Stimulated activated CD8-positive, alpha-beta memory T cell treated with anti-CD3 and anti-CD28 coated beads, Interleukin-12 subunit alpha, Interleukin-12 subunit beta, amount 100 ng/mL, for 4 hours (primary cell): ENCODE results near the gene MTSS2.
A peak's percentile ranks its signal among the peaks of the same experiment; 100 is the strongest.

Source experiments
- DNase-seq: peaks from one replicate; pipeline ENCODE4 v3.0.0-alpha.2; 2020; ENCODE audit warnings: low read depth

The MTSS2 gene

DNA sequence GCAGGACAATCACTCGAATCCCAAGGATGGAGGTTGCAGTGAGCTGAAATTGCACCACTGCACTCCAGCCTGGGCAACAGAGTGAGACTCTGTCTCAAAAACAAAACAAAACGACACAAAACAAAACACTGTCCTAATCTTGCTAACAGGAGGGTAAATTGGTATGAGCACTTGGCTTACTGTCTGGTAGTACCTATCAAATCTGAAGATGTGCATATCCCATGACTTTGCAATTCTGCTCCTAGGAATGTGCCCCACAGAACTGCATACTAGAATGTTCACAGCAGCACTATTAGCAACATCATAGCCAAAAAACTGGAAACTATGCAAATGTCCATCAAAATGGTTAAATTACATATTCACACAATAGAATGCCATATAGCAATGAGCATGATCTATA lies 15.7 kb downstream of the MTSS2 start:
- no peak for DNase-seq

DNA sequence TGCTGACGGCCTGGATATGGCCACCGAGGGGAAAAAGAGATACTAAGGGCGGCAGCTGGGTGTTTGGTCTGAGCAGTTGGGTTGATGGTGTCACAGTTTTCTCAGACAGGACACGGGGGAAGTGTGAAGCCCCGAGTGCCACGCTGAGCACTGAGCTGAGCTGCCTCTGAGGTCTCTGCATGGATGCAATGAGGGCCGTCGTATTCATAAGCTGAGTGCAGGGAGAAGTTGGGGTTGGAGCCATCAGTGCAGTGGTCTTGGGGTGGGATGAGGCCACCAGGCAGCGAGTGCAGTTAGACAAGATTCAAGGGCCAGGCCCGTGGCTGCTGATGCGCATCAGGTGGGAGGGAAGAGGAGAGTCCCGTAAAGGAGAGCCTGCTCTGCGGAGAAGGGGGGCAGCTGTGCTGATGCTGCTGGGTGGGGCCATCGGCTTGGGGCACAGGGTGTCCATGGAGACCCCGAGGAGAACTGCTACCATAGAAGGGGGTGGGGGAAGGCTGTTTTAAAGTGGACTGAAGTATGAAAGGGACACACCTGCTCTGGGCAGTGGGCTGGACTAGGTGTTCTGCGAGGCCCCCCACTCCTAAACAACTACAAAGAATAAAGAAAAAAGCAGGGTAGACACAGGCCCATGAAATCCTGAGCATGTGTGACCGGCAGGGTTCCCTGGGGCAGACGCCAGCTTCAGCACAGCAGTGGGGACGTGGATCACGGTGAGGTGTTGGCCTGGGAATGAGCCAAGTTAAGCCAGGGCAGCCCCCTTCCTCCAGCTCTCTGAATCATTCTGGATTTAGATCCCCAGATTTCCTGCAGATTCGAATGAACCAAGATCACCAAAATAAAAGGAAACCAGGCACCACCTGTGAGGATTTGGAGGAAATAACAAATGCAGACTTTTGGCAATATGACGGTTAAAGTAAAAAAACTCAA lies 19.8 kb downstream of the MTSS2 start:
- DNase-seq: no peak

DNA sequence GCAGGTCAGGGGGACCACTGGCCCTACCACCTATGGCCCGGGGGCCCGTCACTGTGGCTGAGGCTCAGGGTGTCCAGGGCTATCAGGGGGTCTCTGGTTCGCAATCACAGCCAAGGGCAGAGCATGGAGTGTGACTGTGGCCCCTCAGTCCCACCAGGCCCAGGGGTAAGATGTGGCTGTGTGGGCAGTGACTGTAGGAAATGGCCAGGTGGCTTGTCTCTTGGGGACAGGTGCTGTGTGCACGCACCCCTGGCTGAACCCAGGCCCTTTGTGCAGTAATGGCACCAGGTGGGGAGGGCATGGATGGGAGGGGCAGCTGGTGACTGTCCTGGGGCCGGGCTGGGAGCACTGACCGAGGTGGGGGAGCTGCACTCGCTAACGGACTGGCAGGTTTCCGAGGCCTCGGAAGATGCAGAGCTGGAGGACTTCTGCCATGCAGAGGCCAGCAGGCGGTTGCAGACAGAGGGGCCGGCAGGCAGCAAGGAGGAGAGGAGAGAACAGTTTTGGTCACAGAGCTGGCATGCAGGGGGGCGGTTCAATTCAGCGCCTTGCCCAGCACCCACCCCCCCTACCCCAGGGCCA lies 20.6 kb downstream of the MTSS2 start:
- DNase-seq: no peak

DNA sequence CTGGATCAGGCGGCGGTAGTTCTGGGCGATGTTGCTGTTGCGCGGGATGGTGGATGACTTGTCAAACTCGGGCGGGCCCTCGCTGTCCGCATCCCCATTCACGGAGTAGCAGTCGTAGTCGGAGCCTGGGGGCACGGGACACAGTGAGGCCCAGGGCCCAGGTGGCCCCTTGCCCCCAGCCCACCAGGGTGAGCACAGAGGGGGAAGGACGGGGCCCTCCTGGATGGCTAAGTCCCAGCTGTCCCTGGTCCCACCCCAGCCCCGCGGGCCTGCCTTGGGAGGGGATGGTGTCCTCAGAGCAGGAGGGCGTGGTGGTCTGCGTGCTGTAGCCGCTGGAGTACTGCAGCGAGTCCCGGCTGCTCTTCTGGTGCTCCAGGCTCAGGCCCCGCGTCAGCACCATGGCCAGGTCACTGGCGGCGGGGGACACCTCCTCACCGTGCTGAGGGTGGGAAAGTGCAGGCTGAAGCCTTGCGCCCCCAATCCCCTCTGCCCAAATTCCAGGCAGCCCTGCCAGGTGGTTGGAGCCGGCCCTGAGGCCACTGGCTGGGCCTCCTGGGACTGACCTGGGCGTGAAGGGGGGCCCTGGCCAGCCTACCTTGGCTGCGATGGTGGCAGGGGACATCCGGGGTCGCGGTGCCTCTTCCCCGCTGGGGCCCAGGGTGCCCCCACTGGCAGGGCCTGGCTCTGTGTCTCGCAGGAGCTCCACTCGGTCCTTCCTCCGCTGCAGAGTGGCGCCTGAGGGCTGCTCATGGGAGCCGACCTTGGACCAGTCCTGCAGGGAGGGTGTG lies 21.3 kb downstream of the MTSS2 start:
- no peak for DNase-seq

DNA sequence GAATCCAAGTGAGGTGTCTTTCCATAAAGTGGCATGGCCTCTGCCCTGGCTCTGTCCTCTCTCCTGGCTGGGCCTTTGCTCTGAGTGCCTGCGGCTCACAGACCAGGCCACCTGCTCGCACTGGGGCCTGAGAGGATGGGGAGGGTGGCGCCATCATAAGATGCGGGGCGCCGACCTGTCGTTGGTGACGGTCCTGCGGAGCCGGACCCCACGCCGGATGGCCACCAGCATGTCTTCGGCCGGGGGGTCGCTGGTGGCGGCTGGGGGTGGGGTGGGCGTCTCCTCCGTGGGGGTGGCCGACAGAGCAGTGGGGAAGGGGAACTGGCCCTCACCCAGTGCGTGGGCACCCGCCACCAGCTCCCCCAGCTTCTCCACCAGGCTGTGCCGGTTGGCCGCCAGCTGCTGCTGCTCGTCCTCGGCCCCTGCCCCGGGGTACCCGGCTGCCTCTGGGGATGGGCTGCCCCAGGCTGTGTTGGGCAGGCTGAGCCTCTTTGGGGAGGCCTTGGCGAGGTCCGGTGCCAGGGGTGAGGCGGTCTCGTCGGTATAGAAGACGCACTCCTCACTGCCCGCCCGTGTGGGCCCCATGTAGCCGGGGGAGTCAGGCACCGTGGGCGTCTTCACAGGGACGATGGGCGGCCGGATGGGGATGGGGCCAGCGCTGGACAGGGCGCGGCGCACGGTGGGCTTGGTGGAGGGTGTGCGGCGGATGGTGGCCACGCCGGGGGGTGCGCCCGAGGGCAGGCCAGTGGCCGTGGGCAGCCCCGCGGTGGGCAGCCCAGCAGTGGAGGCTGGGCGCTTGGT lies 22.1 kb downstream of the MTSS2 start:
- no peak for DNase-seq

DNA sequence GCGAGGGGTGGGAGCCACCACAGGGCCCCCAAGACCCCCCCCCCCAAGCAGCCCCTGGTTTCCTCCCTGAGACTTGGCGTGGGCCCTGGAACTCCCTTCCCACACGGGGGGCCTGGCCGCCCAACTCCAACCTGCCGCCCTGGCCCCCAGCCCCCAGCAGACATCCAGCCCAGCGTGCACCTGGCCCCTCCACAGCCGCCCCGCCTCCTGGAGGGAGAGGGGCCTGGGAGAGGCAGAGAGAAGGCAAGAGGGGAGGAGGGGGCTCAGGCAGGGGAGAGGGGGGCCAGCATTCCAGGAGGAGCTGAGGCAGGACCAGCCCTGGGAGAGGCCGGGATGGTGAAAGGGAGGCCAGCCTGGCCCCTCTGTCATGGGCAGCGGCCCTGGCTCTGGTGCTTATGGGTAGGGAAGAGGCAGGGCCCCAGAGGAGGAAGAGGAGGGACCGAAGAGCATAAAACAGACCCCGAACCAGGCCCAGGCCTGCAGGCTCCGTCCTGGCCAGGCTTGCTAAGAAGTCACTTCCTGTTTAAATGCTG lies 22.8 kb downstream of the MTSS2 start:
- no peak for DNase-seq

DNA sequence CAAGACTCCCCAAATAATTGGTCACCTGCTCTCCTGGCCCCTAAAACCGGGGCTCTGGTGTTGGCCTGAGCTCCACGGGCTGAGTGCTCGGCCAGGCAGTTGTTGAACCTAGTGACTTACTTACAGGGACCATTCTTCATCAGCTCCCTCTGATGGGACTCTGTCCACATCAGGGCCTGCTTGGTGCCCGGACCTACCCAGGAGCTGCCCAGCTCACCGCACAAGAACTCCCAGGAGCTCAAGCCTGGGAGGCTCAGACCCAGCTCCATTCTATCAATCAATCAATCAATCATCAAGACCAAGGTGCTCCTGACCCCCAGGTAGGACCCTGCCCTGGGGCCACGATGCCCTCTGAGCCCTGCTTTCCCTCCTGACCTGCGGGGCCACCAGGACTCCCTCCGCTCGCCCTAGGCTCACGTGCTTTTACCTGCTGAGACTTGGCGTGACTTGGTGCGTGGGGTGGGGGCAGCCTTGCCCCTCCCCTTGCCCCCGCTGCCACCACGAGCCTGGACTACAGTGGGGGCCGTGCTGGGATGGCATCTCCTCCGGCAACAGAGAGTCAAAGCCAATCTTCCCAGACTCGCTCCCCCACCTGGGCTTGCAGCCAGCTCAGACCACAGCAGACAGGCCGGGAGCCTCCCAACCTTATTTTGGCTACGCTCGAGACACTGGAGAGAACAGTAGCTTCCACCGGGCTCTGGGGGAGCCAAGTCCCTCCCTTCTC lies 23.8 kb downstream of the MTSS2 start:
- DNase-seq: no peak

DNA sequence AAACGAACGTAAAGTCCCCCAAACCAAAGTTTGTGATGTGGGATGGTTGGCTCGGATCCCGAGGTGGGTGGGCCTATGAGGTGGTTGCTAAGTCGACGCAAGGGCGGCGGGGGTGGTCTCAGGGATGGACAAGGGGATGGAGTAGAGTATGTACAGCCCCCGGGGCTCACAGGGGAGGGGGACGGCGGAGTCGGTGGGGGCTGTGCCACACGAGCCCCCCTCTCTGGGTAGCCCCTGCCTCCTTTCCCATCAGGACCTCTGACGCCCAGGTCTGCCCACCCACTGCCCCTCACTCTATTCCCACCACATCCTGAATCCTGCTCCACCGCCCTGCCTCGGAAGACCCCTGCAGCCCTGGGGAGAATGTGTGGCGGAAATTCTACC lies 24.3 kb downstream of the MTSS2 start:
- no peak for DNase-seq

DNA sequence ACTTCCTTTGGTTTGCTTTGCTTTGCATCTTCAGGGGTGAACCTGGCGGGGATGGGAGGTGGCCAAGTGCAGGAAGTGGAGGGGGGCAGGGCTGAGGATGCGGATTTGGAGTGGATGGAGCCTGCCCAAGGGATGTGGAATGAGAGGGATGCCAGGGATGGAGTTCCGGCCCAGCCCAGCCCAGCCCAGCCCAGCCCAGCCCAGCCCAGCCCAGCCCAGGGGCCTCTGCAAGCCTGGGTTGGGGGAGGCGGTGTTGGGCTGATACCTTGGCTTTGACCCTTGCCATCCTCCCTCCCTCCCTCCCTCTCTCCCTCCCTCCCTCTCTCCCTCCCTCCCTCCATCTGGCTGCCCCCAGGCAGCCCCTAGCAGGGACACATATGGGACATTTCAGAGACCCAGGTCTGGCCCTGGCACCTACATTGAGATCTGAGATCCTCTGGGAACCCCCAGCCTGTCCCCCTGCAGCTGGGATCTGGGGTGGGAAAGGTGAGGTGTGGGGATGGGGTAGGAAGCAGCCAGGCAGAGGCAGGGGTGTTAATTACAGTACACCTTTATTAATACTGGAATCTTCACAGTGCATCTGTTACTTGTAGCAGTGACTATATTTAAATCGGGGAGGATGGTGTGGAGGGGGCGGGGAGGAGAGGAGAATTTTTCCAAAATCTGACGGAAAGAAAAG lies 25.0 kb downstream of the MTSS2 start:
- DNase-seq: no peak

DNA sequence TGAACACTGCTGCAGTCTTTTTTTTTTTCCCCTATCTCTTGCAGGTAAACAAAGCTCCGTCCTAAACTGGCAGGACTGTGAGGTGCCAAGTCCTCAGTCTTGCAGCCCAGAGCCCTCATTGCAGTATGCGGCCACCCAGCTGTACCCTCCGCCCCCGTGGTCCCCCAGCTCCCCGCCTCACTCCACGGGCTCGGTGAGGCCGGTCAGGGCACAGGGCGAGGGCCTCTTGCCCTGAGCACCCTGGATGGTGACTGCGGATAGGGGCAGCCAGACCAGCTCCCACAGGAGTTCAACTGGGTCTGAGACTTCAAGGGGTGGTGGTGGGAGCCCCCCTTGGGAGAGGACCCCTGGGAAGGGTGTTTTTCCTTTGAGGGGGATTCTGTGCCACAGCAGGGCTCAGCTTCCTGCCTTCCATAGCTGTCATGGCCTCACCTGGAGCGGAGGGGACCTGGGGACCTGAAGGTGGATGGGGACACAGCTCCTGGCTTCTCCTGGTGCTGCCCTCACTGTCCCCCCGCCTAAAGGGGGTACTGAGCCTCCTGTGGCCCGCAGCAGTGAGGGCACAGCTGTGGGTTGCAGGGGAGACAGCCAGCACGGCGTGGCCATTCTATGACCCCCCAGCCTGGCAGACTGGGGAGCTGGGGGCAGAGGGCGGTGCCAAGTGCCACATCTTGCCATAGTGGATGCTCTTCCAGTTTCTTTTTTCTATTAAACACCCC lies 25.7 kb downstream of the MTSS2 start:
- DNase-seq: no peak

DNA sequence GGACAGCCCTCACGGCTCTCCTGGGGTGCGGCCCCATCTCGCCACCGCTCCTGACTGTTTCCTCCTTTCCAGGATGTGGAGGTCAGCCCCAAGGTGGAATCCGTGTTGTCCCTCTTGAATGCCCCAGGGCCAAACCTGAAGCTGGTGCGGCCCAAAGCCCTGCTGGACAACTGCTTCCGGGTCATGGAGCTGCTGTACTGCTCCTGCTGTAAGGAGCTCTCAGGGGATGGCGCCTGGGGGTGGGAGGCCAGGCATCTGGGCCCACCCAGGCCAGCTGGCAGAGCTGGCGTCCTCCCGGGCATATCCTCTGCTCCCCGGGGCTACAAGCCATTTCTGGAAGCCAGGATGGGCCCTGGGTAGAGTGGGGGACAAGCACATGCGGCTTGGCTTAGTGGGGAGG lies 26.3 kb downstream of the MTSS2 start:
- DNase-seq: no peak

DNA sequence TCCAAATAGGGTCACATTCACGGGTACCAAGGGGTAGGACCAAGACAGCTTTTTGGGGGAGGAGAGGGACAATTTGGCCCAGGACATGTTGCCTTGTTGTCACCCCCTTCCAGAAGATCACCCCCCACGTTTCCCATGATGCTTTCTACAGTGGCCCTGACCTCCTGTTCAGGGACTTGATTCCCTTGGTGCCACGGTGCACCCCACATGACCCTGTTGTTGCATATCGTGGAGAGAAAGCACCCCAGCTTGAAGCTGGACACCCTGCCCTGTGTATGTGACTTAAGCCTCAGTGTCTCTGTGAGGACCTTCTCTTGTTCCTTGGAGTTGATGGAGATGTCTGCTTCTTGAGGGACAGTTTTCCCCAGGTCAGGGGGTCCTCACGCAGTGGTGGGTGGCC lies 26.9 kb downstream of the MTSS2 start:
- DNase-seq: no peak

DNA sequence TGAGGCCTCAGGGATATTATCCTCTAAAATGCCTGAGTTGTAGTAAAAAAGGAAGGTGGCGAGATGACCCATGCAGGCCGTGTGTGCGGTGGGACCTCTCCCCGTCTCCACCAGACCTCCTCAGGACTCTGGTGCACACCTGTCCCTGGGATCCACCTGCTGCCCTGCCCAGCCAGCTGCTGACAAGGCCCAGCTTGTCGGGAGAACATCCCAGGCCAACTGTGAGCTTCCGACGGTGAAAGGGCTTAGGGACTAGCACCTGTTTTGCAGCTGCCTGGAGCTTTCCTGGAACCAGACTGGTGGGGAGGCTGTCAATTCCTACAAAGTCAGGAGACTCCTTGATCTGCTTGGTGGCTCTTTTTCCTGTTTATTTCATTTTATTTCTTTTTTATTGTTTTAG lies 27.9 kb downstream of the MTSS2 start:
- DNase-seq: no peak

DNA sequence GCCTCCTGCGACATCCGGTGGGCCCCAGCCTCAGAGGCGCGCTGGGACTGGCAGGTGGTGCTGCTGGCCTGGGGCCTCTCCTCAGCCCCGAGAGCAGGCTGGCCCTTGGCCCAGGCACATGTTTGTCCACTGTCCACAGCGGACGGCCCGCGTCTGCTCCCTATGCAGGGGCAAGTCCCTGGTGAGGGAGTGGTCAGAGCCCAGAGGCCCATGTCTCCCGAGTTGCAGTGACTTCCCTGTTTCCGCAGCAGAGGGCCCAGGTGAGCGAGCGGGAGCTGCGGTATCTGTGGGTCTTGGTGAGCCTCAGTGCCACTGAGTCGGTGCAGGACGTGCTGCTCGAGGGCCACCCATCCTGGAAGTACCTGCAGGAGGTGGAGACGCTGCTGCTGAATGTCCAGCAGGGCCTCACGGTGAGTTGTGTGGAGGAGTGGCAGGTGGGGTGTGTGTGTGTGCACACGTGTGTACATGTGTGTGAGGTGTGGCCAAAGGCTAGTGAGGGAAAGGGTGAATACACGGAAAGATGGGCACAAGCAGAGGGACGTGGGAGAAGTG lies 29.1 kb downstream of the MTSS2 start:
- DNase-seq: no peak

DNA sequence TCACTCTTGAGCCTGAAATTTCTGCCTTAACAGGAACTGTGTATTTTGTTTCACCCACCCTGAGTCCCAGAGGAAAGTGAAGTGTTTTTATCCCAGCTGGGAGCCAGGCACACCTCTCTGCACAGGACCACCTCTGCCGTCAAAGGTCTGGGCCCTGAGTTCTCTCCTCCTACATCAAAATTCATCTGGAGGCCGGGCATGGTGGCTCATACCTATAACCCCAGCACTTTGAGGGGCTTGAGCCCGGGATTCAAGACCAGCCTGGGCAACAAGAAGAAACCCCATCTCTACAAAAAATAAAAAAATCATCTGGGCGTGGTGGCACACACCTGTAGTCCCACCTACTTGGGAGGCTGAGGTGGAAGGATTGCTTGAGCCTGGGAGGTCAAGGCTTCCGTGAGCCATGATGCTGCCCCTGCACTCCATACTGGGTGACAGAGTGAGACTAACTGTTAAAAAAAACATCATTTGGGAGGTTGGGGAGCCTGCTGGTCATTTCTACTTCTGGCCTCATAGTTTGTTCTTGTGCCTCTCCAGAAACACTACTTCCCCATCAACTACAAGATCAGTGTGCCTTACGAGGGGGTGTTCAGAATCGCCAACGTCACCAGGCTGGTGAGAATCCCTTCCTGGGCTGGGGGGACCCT lies 29.7 kb downstream of the MTSS2 start:
- no peak for DNase-seq

DNA sequence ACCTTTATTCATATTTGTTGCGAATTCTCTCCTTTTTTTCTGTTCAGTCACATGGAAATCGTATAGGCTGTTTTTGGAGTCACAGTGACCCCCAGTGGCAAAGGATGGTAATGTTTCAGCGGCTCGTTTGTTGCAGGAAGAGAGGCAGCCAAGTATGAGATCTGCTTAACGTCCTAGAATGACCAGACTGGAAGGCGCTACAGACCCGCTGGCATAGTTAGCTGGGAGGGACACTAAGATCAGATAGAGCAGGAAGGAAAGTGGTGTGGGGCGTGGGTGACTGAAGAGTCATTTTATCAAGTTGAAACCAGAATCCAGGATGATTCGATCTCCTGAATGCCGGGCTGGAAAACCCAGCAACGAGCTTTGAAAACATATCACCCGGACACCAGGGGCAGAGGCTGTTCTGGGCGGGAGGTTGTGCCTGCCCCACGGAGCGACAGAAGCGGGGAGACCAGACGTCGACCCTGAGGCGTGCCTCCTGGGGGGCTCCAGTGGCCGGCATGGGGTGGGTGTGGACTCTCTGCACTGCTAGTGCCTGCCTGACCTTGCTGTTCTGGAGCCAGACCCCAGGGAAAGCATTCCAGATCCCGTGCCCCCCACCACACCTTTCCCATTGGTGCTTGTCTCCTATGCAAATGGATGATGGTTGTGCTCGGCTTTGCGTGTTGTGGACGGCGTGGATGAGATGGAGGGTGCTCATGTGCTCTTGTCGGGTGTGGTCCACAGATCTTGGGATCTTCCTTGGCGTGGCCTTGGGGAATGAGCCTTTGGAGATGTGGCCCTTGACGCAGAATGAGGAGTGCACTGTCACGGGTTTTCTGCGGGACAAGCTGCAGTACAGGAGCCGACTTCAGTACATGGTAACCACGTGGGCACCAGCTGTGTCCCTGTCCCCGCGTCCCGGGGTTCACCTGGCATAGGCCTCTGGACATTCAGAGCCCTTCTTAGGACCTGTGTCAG lies 31.8 kb downstream of the MTSS2 start:
- peak; percentile 50 for DNase-seq

DNA sequence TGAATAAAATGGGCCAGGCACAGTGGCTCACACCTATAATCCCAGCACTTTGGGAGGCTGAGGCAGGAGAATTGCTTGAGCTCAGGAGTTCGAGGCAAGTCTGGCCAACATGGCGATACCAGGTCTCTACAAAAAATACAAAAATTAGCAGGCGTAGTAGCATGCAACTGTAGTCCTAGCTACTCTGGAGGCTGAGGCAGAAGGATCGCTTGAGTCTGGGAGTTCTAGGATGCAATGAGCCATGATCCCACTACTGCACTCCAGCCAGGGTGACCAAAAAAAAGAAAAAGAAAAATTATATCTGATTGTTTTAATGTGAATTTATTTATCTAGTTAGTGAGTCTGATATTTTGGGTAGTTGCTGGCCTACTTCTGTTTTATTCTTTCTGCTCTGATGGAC lies 32.4 kb downstream of the MTSS2 start:
- DNase-seq: no peak

DNA sequence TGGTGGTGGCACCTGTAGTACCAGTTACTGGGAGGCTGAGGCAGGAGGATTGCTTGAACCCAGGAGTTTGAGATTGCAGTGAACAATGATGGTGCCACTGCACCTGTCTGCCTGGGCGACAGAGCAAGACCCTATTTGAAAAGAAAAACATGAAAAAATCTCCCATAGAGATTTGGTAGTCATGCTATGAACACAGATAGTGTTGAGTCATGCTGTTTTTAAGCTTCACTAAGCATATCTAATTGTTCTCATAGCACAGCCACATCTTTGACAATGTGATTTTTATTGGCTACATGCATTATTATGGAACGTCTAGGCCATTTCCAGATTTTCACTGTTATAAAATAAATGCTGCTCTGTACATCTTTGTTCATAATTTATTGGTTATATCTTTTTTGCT lies 33.5 kb downstream of the MTSS2 start:
- DNase-seq: no peak
